Left ventricle myocardium inferior (tissue), 1 donor: ENCODE results near the gene VAT1L. TPM values are rescaled to one million over a fixed set of nuclear protein-coding genes. Genes with fewer than 3 reads are reported as not detected.
A peak's percentile ranks its signal among the peaks of the same experiment; 100 is the strongest.
"Not testable (repeated sequence)": the region's sequence is repeated elsewhere in the genome, so short reads cannot be mapped to it uniquely, and the experiment has no call there.

Experiments
- DNase-seq: peaks from one replicate; pipeline ENCODE4 v3.0.0-alpha.2; 2020
- H3K27ac ChIP-seq: fragments of 200-600 bp; replicated peaks from 2 replicates; pipeline ENCODE4 v1.8.0; 2021
- H3K27me3 ChIP-seq: fragments of 200-600 bp; 2 replicates; pipeline ENCODE4 v1.8.0; 2021; ENCODE audit warnings: low read depth
- H3K36me3 ChIP-seq: fragments of 200-600 bp; 2 replicates; pipeline ENCODE4 v1.8.0; 2021
- H3K4me1 ChIP-seq: fragments of 200-600 bp; 2 replicates; pipeline ENCODE4 v1.8.0; 2021
- H3K4me3 ChIP-seq: fragments of 200-600 bp; 2 replicates; pipeline ENCODE4 v1.8.0; 2021; ENCODE audit warnings: mild to moderate bottlenecking, moderate library complexity
- H3K9me3 ChIP-seq: fragments of 200-600 bp; replicated peaks from 2 replicates; pipeline ENCODE4 v1.8.0; 2021
- intact Hi-C: fragments of 100-400 bp; cut with micrococcal nuclease; formaldehyde crosslinking; loops from one replicate; pipeline ENCODE4 v1.11.0; 2022
- total RNA-seq: library from RNA; stranded (reverse); fragmentation: NEBNext Ultra II Directional; extraction: Animal tissue kit (Norgen Biotek cat#: 25700); gene quantifications from one replicate; pipeline ENCODE4 v1.2.1, GENCODE V29; 2021
- TF ChIP-seq, protein P1 (sequence below): fragments of 200-600 bp; IDR thresholded peaks from 2 replicates; pipeline ENCODE4 v1.8.0; 2021; ENCODE audit warnings: antibody characterized with exemption, mild to moderate bottlenecking, borderline replicate concordance
- donor health status: DM: no; HTN: yes; CAD: no; lungs with severe emphysema.

Gene VAT1L
- total RNA-seq, 1 donor from 2014 or later, result 13.1 TPM

DNA sequence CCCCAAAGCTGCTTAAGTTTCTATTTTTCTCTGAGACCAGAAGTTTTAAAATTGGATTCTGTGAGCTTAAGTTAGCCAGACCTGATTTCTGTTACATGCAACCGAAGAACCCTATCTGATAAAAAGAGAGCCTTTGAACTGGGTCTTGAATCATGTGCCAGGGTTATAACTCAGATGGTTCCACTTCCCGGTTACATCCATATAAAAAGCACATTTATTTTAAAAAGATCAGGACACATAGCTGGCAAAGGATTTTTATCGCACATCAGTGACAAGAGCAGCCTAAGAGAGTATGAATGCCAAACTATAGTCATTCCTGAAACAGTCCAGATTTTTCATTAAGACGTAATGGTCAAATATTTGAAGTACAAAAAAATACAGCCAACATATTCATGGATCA, 201.5 kb downstream of the VAT1L start:
- H3K4me3 ChIP-seq, result no peak overlapping the region
- no peaks in the 10 kb centered on the region for H3K27me3 ChIP-seq
- TF ChIP-seq, protein P1, sequence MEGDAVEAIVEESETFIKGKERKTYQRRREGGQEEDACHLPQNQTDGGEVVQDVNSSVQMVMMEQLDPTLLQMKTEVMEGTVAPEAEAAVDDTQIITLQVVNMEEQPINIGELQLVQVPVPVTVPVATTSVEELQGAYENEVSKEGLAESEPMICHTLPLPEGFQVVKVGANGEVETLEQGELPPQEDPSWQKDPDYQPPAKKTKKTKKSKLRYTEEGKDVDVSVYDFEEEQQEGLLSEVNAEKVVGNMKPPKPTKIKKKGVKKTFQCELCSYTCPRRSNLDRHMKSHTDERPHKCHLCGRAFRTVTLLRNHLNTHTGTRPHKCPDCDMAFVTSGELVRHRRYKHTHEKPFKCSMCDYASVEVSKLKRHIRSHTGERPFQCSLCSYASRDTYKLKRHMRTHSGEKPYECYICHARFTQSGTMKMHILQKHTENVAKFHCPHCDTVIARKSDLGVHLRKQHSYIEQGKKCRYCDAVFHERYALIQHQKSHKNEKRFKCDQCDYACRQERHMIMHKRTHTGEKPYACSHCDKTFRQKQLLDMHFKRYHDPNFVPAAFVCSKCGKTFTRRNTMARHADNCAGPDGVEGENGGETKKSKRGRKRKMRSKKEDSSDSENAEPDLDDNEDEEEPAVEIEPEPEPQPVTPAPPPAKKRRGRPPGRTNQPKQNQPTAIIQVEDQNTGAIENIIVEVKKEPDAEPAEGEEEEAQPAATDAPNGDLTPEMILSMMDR, result no peak
- no peaks in the 10 kb centered on the region for H3K36me3 ChIP-seq
- peaks cover 5% of the 10 kb centered on the region for H3K9me3 ChIP-seq
- H3K27ac ChIP-seq, result no peak overlapping the region
- H3K4me1 ChIP-seq, result peaks cover 6% of the 10 kb centered on the region
- DNase-seq, result no peak
- intact Hi-C loops, result no loop called here

DNA sequence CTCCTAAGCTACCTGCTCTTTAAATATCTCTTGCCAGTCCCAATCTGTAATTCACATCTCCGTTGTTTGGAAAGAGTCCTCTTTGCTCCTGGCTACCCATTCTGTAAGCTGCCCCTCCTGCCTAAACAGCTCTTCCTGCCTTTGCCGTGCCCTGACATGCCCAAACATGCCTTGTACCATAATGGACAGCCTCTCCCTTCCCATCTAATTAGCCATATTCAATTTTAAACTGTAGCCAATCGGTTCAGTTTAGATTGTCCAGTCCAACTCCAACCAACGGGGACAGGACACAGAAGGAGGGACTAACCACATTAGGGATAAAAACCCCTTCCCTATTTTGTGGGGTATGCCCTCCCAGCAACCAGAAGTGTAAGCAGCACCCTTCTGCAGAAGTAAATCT, 203.3 kb downstream of the VAT1L start:
- Histone ChIP-seq H3K27ac (no peak overlapping the region), H3K27me3 (no peaks in the 10 kb centered on the region), H3K9me3 (peaks cover 18% of the 10 kb centered on the region), H3K36me3 (no peaks in the 10 kb centered on the region), H3K4me3 (no peak overlapping the region), H3K4me1 (peaks cover 6% of the 10 kb centered on the region)
- DNase-seq, result no peak
- intact Hi-C loops, result no loop called here
- TF ChIP-seq, protein P1, result no peak

DNA sequence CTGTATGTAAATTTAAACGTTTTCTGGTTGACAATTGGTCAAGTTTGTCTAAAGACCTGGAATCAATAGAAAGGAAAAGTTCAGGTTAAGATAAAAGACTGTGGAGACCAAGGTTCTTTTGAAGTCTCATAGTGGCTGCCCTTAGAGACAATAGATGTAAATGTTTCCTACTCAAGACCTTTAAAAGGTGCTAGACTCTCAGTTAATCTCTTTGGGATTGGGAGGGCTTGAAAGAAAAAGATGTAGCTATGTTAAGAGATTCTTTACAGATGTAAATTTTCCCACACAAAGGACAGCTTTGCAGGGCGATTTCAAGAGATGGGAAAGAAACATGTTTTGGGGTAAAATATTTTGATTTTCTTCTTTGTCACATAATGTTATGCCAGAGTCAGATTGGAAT, 204.0 kb downstream of the VAT1L start:
- H3K36me3 ChIP-seq, intact Hi-C loops, H3K27me3 ChIP-seq, DNase-seq, H3K27ac ChIP-seq, H3K4me1 ChIP-seq, H3K4me3 ChIP-seq: not testable (repeated sequence)
- H3K9me3 ChIP-seq, result peaks cover 21% of the 10 kb centered on the region

DNA sequence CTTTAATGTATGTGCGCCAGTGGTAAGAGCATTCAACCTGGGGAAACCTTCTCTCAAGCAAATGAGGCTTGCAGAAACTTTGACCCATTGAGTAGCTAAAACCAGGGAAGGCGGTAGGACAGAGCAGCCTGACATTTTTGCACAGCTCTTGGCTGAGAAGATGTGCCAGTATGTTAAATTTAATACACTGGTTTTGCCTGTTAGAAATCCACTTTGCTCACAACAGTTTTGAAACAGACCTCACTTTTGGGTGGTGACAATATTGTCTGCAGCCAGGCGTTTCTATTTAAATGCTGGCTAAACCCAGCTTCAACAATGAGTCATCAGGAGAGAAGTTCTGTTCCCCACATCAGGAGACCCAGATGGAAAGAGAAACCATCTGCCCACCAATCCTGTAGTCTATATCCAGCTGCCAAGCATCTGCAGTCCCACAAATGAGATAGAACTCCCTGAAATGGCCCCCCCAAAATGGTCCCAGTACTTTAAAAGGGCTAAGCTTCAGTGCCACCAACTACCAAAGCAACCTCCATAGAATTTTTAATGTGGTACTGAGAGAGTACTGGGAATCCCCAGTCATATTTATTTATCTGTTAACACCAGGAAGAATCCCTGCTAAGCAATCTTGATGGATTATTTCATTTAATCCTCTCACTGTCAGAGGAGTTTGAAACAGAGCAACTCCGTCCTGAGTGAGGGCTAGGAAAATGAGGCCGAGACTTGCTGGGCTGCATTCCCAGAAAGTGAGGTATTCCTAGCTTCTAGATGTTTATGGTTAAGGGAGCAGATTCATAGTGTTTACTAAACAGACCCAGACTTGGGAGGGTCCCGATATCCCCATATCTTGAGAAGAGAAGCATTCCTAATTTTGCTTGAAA, 205.0 kb downstream of the VAT1L start:
- Histone ChIP-seq H3K27me3 (no peaks in the 10 kb centered on the region), H3K4me1 (peaks cover 6% of the 10 kb centered on the region), H3K9me3 (peaks cover 21% of the 10 kb centered on the region), H3K36me3 (no peaks in the 10 kb centered on the region), H3K4me3 (no peak overlapping the region), H3K27ac (peak overlapping the region; percentile 45)
- no peak for DNase-seq
- intact Hi-C loops, result no loop called here
- TF ChIP-seq, protein P1, result no peak

DNA sequence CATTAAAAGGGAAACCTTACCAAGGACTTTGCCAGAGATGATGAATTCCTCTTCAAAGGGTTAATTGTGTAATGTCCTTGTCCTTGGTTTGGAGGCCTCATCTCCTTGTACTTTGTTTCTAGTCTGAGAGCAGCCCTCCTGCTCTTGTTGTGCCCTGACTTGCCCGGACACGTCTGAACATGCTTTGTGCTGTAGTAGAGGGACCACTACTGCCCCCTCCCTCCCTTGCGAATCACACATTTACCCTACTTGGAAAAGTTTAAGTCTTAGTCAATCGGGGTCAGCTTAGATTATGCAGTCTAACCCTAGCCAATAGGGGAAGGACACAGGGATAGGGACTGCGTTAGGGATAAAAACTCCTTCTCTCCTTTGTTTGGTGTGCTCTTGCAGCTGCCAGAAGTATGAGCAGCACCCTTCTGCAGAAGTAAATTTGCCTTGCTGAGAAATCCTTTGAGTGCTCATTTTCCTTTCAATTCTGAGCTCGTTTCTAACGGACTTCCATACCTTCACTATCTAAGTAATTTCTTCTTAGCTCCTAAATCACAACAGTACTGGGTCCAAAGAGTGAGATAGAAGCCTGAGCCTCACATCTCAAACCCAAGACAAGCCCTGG, 207.6 kb downstream of the VAT1L start:
- intact Hi-C loops, result no loop called here
- no peak overlapping the region for H3K4me3 ChIP-seq
- H3K27me3 ChIP-seq, result no peaks in the 10 kb centered on the region
- DNase-seq, result no peak
- peaks cover 21% of the 10 kb centered on the region for H3K9me3 ChIP-seq
- H3K36me3 ChIP-seq, result no peaks in the 10 kb centered on the region
- peaks cover 6% of the 10 kb centered on the region for H3K4me1 ChIP-seq
- no peak overlapping the region for H3K27ac ChIP-seq
- TF ChIP-seq, protein P1, result no peak
